HG02943 (cell line): Measurements from ENCODE around the gene EPSTI1.
A peak's percentile ranks its signal among the peaks of the same experiment; 100 is the strongest.
"Not testable (repeated sequence)": the region's sequence is repeated elsewhere in the genome, so short reads cannot be mapped to it uniquely, and the experiment has no call there.

Experiments
- ATAC-seq: cut with Tn5 transposase; IDR thresholded peaks from one replicate; pipeline ENCODE4 v1.9.1; 2021; ENCODE audit warnings: mild to moderate bottlenecking, low read depth, moderate library complexity; ENCODE audit not compliant: unreplicated experiment

EPSTI1 gene

GRCh38 chr13:42991898-42992763 is at the start of gene EPSTI1:
TSS of gene EPSTI1 (minus strand) at chr13:42992241. CDS start at chr13:42992165, 76 bp downstream.
- peak; percentile 80 for ATAC-seq

GRCh38 chr13:43041369-43041921 is 49.4 kb upstream of the EPSTI1 start:
- ATAC-seq = no peak

GRCh38 chr13:43040581-43041368 is 48.7 kb upstream of the EPSTI1 start:
- not testable (repeated sequence) for ATAC-seq

- ATAC-seq = no peak
Measured at GRCh38 chr13:43039966-43040365, 47.9 kb upstream of the EPSTI1 start.

- ATAC-seq = no peak
Measured at GRCh38 chr13:43036351-43037250, 44.6 kb upstream of the EPSTI1 start.

- no peak for ATAC-seq
Measured at GRCh38 chr13:43033038-43033437, 41.0 kb upstream of the EPSTI1 start.

GRCh38 chr13:43031881-43032280 is 39.8 kb upstream of the EPSTI1 start:
- no peak for ATAC-seq

GRCh38 chr13:43030548-43030947 is 38.5 kb upstream of the EPSTI1 start:
- ATAC-seq = no peak

GRCh38 chr13:43026262-43026661 is 34.2 kb upstream of the EPSTI1 start:
- ATAC-seq = no peak

GRCh38 chr13:43023289-43023963 is 31.4 kb upstream of the EPSTI1 start, which contains the start of gene DNAJC15:
TSS of gene DNAJC15 (plus strand) at chr13:43023586. CDS start at chr13:43023627, 41 bp downstream.
- ATAC-seq = peak; percentile 72

- no peak for ATAC-seq
Measured at GRCh38 chr13:43022934-43023288, 30.9 kb upstream of the EPSTI1 start.

GRCh38 chr13:43021926-43022670 is 30.1 kb upstream of the EPSTI1 start:
- no peak for ATAC-seq

GRCh38 chr13:43020794-43021193 is 28.8 kb upstream of the EPSTI1 start:
- ATAC-seq = no peak

GRCh38 chr13:43019811-43020210 is 27.8 kb upstream of the EPSTI1 start:
- ATAC-seq = no peak

GRCh38 chr13:43016226-43016625 is 24.2 kb upstream of the EPSTI1 start:
- ATAC-seq = no peak

GRCh38 chr13:43014162-43014561 is 22.1 kb upstream of the EPSTI1 start:
- no peak for ATAC-seq

- no peak for ATAC-seq
Measured at GRCh38 chr13:43009506-43009905, 17.5 kb upstream of the EPSTI1 start.

- ATAC-seq = no peak
Measured at GRCh38 chr13:43008596-43008995, 16.6 kb upstream of the EPSTI1 start.
